HG03139 (cell line): ENCODE data around the gene EMC8.
"Not testable (repeated sequence)": the region's sequence is repeated elsewhere in the genome, so short reads cannot be mapped to it uniquely, and the experiment has no call there.

ENCODE experiments used
- ATAC-seq: cut with Tn5 transposase; IDR thresholded peaks from one replicate; pipeline ENCODE4 v1.9.1; 2021; ENCODE audit not compliant: unreplicated experiment

The EMC8 gene

GRCh38 chr16:85799497-85800320, at the start of gene EMC8, which contains the start of gene COX4I1:
Gene EMC8 (minus strand): TSS chr16:85799544. CDS start chr16:85799295, 249 bp downstream.
Gene COX4I1 (plus strand): TSS chr16:85799695. CDS start chr16:85801206, 1,511 bp downstream.
- ATAC-seq = peak; percentile 79

GRCh38 chr16:85848986-85849385, 49.6 kb upstream of the EMC8 start:
- ATAC-seq = no peak

- no peak for ATAC-seq
These were observed 48.6 kb upstream of the EMC8 start for GRCh38 chr16:85847681-85848601.

GRCh38 chr16:85847036-85847435, 47.7 kb upstream of the EMC8 start:
- no peak for ATAC-seq

GRCh38 chr16:85846461-85846860, 47.1 kb upstream of the EMC8 start:
- ATAC-seq = no peak

GRCh38 chr16:85845266-85845665, 45.9 kb upstream of the EMC8 start:
- no peak for ATAC-seq

GRCh38 chr16:85844786-85845185, 45.4 kb upstream of the EMC8 start:
- ATAC-seq = no peak

- no peak for ATAC-seq
These were observed 44.8 kb upstream of the EMC8 start for GRCh38 chr16:85844169-85844481.

GRCh38 chr16:85843471-85844168, 44.3 kb upstream of the EMC8 start:
- no peak for ATAC-seq

GRCh38 chr16:85842848-85843247, 43.5 kb upstream of the EMC8 start:
- no peak for ATAC-seq

GRCh38 chr16:85842435-85842834, 43.1 kb upstream of the EMC8 start:
- no peak for ATAC-seq

GRCh38 chr16:85840801-85841200, 41.5 kb upstream of the EMC8 start:
- ATAC-seq = no peak

- ATAC-seq = no peak
These were observed 41.1 kb upstream of the EMC8 start for GRCh38 chr16:85840395-85840794.

- ATAC-seq = no peak
These were observed 40.4 kb upstream of the EMC8 start for GRCh38 chr16:85839681-85840240.

GRCh38 chr16:85838876-85839585, 39.7 kb upstream of the EMC8 start:
- ATAC-seq = no peak

GRCh38 chr16:85838381-85838780, 39.0 kb upstream of the EMC8 start:
- ATAC-seq = no peak

GRCh38 chr16:85837654-85838053, 38.3 kb upstream of the EMC8 start:
- ATAC-seq = not testable (repeated sequence)

- no peak for ATAC-seq
These were observed 37.6 kb upstream of the EMC8 start for GRCh38 chr16:85836706-85837582.

GRCh38 chr16:85835956-85836705, 36.8 kb upstream of the EMC8 start:
- ATAC-seq = no peak
